ENCODE results near the gene ROCK1.

ROCK1 gene

GRCh38 chr18:21084511-21085078 lies 27.0 kb downstream of the ROCK1 start:
- no peak for DNase-seq (ENCODE audit: low read depth)
- no peak overlapping the region for H3K4me3 ChIP-seq (ENCODE audit: low read depth, low read length)
- TF ChIP-seq MYC (IDR thresholded peaks at IDR 0.05; ENCODE audit: low read depth, low read length), result no peak
- no peak for TF ChIP-seq MAX (IDR thresholded peaks at IDR 0.05; ENCODE audit: low read depth, low read length)
- TF ChIP-seq POLR2A (IDR thresholded peaks at IDR 0.05; ENCODE audit: extremely low read depth, insufficient read length), result no peak
- no peak for TF ChIP-seq CTCF (IDR thresholded peaks at IDR 0.05; ENCODE audit: low read depth, low read length)

DNA sequence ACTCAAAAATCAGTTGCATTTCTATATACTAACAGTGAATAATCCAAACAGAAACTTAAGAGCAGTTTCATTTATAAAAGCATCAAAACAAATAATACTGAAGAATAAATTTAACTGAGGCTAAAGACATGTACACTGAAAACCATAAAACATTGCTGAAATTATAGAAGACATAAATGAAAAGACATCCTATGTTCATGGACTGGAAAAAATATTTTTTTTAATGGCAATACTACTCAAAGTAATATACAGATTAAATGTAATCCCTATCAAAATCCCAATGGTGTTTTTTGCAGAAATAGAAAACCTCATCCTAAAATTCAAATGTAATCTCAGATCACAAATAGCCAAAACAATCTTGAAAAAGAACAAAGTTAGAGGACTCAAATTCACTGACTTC lies 28.6 kb downstream of the ROCK1 start:
- no peak for TF ChIP-seq MAX (IDR thresholded peaks at IDR 0.05; ENCODE audit: low read depth, low read length)
- TF ChIP-seq CTCF (IDR thresholded peaks at IDR 0.05; ENCODE audit: low read depth, low read length), result no peak
- no peak for TF ChIP-seq MYC (IDR thresholded peaks at IDR 0.05; ENCODE audit: low read depth, low read length)
- TF ChIP-seq POLR2A (IDR thresholded peaks at IDR 0.05; ENCODE audit: extremely low read depth, insufficient read length), result no peak
- no peak for DNase-seq (ENCODE audit: low read depth)
- H3K4me3 ChIP-seq (ENCODE audit: low read depth, low read length), result no peak overlapping the region

- no peak for DNase-seq (ENCODE audit: low read depth)
- no peak for TF ChIP-seq MYC (IDR thresholded peaks at IDR 0.05; ENCODE audit: low read depth, low read length)
- no peak for TF ChIP-seq CTCF (IDR thresholded peaks at IDR 0.05; ENCODE audit: low read depth, low read length)
- no peak for TF ChIP-seq MAX (IDR thresholded peaks at IDR 0.05; ENCODE audit: low read depth, low read length)
- TF ChIP-seq POLR2A (IDR thresholded peaks at IDR 0.05; ENCODE audit: extremely low read depth, insufficient read length), result no peak
- H3K4me3 ChIP-seq (ENCODE audit: low read depth, low read length), result no peak overlapping the region
Measured at GRCh38 chr18:21081426-21081825, 30.2 kb downstream of the ROCK1 start.

- no peak for TF ChIP-seq POLR2A (IDR thresholded peaks at IDR 0.05; ENCODE audit: extremely low read depth, insufficient read length)
- no peak for TF ChIP-seq MAX (IDR thresholded peaks at IDR 0.05; ENCODE audit: low read depth, low read length)
- TF ChIP-seq MYC (IDR thresholded peaks at IDR 0.05; ENCODE audit: low read depth, low read length), result no peak
- no peak for TF ChIP-seq CTCF (IDR thresholded peaks at IDR 0.05; ENCODE audit: low read depth, low read length)
- H3K4me3 ChIP-seq (ENCODE audit: low read depth, low read length), result no peak overlapping the region
- no peak for DNase-seq (ENCODE audit: low read depth)
Measured at GRCh38 chr18:21080576-21080975, 31.0 kb downstream of the ROCK1 start.

- TF ChIP-seq MAX (IDR thresholded peaks at IDR 0.05; ENCODE audit: low read depth, low read length) (no peak), CTCF (IDR thresholded peaks at IDR 0.05; ENCODE audit: low read depth, low read length) (no peak), POLR2A (IDR thresholded peaks at IDR 0.05; ENCODE audit: extremely low read depth, insufficient read length) (no peak), MYC (IDR thresholded peaks at IDR 0.05; ENCODE audit: low read depth, low read length) (no peak)
- no peak for DNase-seq (ENCODE audit: low read depth)
- no peak overlapping the region for H3K4me3 ChIP-seq (ENCODE audit: low read depth, low read length)
Measured at GRCh38 chr18:21074336-21075323, 37.0 kb downstream of the ROCK1 start.
